ENCODE data around the gene PCNX2. TPM values are rescaled to one million over a fixed set of nuclear protein-coding genes. Genes with fewer than 3 reads are reported as not detected.

The PCNX2 gene
- total RNA-seq, 1 experiment from 2014 or later, result 9.1 TPM

- BruUV-seq (replicated peaks), result no TSS peak
- ChIA-PET POLR2A (ENCODE audit: low non-redundant PET) (no interaction called here), CTCF (no interaction called here)
- Histone ChIP-seq H3K36me3 (ENCODE audit: insufficient read depth, low read length, poor library complexity, severe bottlenecking) (no peaks in the 10 kb centered on the region), H3K4me1 (ENCODE audit: insufficient read depth, low read length, poor library complexity, severe bottlenecking) (peaks cover 4% of the 10 kb centered on the region), H3K27ac (ENCODE audit: low read depth, low read length, poor library complexity, severe bottlenecking) (no peak overlapping the region), H3K4me3 (ENCODE audit: low read depth, low read length, poor library complexity, severe bottlenecking) (no peak overlapping the region), H3K27me3 (replicated peaks; ENCODE audit: insufficient read depth, low read depth, low read length, poor library complexity) (no peaks in the 10 kb centered on the region), H3K9me3 (ENCODE audit: low read depth, low read length, poor library complexity, severe bottlenecking) (no peaks in the 10 kb centered on the region)
- intact Hi-C loops (cut with micrococcal nuclease; ENCODE audit: unreplicated experiment), result no loop called here
- DNase-seq (ENCODE audit: low spot score), result no peak
- no peak for TF ChIP-seq EZH2 (IDR thresholded peaks at IDR 0.05; ENCODE audit: borderline replicate concordance, low read depth, low read length, poor library complexity, severe bottlenecking)
- TF ChIP-seq, protein P1, sequence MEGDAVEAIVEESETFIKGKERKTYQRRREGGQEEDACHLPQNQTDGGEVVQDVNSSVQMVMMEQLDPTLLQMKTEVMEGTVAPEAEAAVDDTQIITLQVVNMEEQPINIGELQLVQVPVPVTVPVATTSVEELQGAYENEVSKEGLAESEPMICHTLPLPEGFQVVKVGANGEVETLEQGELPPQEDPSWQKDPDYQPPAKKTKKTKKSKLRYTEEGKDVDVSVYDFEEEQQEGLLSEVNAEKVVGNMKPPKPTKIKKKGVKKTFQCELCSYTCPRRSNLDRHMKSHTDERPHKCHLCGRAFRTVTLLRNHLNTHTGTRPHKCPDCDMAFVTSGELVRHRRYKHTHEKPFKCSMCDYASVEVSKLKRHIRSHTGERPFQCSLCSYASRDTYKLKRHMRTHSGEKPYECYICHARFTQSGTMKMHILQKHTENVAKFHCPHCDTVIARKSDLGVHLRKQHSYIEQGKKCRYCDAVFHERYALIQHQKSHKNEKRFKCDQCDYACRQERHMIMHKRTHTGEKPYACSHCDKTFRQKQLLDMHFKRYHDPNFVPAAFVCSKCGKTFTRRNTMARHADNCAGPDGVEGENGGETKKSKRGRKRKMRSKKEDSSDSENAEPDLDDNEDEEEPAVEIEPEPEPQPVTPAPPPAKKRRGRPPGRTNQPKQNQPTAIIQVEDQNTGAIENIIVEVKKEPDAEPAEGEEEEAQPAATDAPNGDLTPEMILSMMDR (conservative IDR thresholded peaks at IDR 0.05; ENCODE audit: low read depth, low read length), result no peak
Observed at GRCh38 chr1:233290396-233291034, 5.0 kb downstream of the PCNX2 start.

DNA sequence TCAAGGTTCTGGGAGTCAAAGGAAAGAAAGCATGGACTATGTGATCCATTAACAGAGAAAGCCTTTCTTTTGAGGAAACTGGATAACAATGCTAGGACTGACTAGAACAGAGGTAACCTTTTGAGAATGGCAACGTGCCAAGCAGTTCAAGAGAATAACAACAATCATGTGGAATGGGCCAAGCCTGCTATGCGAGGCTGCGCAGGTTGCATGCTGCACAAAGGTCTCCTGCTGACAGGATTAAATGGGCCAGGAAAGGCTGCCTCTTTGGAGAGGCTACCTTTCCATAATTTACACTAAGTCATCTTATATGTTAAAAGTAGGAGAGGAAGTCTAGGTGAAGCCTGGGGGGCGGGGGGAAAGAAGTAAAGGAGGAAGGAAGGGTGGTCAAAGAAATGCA is 5.8 kb downstream of the PCNX2 start:
- intact Hi-C loops (cut with micrococcal nuclease; ENCODE audit: unreplicated experiment), result no loop called here
- Histone ChIP-seq H3K36me3 (ENCODE audit: insufficient read depth, low read length, poor library complexity, severe bottlenecking) (no peaks in the 10 kb centered on the region), H3K27me3 (replicated peaks; ENCODE audit: insufficient read depth, low read depth, low read length, poor library complexity) (no peaks in the 10 kb centered on the region), H3K4me3 (ENCODE audit: low read depth, low read length, poor library complexity, severe bottlenecking) (no peak overlapping the region), H3K4me1 (ENCODE audit: insufficient read depth, low read length, poor library complexity, severe bottlenecking) (no peaks in the 10 kb centered on the region), H3K9me3 (ENCODE audit: low read depth, low read length, poor library complexity, severe bottlenecking) (no peaks in the 10 kb centered on the region), H3K27ac (ENCODE audit: low read depth, low read length, poor library complexity, severe bottlenecking) (no peak overlapping the region)
- no peak for DNase-seq (ENCODE audit: low spot score)
- TF ChIP-seq EZH2 (IDR thresholded peaks at IDR 0.05; ENCODE audit: borderline replicate concordance, low read depth, low read length, poor library complexity, severe bottlenecking), result no peak
- TF ChIP-seq, protein P1 (conservative IDR thresholded peaks at IDR 0.05; ENCODE audit: low read depth, low read length), result no peak
- POLR2A ChIA-PET (ENCODE audit: low non-redundant PET), result no interaction called here
- CTCF ChIA-PET, result no interaction called here
- no TSS peak for BruUV-seq (replicated peaks)

GRCh38 chr1:233282582-233282886 is 13.0 kb downstream of the PCNX2 start:
- POLR2A ChIA-PET (ENCODE audit: low non-redundant PET), result no interaction called here
- Histone ChIP-seq H3K27ac (ENCODE audit: low read depth, low read length, poor library complexity, severe bottlenecking) (no peak overlapping the region), H3K4me3 (ENCODE audit: low read depth, low read length, poor library complexity, severe bottlenecking) (no peak overlapping the region), H3K4me1 (ENCODE audit: insufficient read depth, low read length, poor library complexity, severe bottlenecking) (no peaks in the 10 kb centered on the region), H3K36me3 (ENCODE audit: insufficient read depth, low read length, poor library complexity, severe bottlenecking) (no peaks in the 10 kb centered on the region), H3K27me3 (replicated peaks; ENCODE audit: insufficient read depth, low read depth, low read length, poor library complexity) (no peaks in the 10 kb centered on the region), H3K9me3 (ENCODE audit: low read depth, low read length, poor library complexity, severe bottlenecking) (no peaks in the 10 kb centered on the region)
- no peak for DNase-seq (ENCODE audit: low spot score)
- CTCF ChIA-PET, result no interaction called here
- intact Hi-C loops (cut with micrococcal nuclease; ENCODE audit: unreplicated experiment), result no loop called here
- TF ChIP-seq, protein P1 (conservative IDR thresholded peaks at IDR 0.05; ENCODE audit: low read depth, low read length), result no peak
- TF ChIP-seq EZH2 (IDR thresholded peaks at IDR 0.05; ENCODE audit: borderline replicate concordance, low read depth, low read length, poor library complexity, severe bottlenecking), result no peak
- BruUV-seq (replicated peaks), result no TSS peak
